Measurements from ENCODE around the gene C2orf76. TPM values are rescaled to one million over a fixed set of nuclear protein-coding genes. Genes with fewer than 3 reads are reported as not detected.

C2orf76 gene
- total and polyA plus RNA-seq, 2 experiments from 2014 or later = 5.8 to 21.6 TPM

DNA sequence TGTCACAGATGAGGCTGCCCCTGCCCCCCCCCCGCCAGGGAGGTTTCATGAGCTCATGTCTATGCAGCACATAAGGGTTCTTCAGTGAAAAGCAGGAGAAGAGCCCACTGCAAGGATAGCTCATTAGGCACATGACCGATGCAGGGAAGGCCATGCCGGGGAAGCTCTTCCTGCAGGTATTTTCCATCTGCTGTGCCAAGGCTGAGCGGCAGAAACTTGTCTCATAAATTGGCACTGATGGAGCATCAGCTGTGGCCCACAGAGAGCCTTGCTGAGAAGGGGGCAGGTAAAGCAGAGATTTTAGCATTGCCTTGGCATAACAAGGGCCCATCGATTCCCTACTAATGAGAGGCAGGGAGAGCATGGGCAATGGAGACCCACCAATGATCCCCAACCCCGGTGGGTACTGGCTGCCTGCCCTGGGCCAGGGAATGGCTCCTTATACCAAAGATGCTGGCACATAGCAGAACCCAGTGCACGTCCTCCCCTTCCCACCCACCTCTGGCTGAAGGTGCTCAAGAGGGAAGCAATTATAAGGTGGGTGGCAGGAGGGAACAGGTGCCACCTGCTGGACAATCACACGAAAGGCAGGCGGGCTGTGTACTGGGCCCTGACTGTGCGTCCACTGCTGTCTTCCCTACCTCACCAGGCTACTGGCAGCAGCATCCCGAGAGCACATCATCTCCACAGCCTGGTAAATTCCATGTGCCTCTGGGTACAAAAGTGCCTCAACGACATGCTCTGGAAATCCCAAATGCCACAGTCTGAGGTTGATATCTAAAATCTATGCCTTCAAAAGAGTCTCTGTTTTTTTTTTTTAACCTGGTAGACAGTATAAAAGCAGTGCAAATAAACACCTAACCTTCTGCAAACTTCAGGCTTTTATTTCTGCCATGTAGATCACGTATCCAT, 101.6 kb downstream of the C2orf76 start:
- H3K27me3 Mint-ChIP-seq (ENCODE audit: insufficient read depth, low read depth, poor library complexity) = peaks cover 3% of the 10 kb centered on the region
- H3K4me3 Mint-ChIP-seq = no peak overlapping the region
- no peak overlapping the region for H3K27ac ChIP-seq (ENCODE audit: low read depth)
- H2AFZ ChIP-seq = no peak overlapping the region
- peaks cover 15% of the 10 kb centered on the region for H3K36me3 Mint-ChIP-seq (ENCODE audit: low read depth)
- H3K9me3 Mint-ChIP-seq = no peaks in the 10 kb centered on the region
- H3K9me2 ChIP-seq (ENCODE audit: insufficient read depth) = no peaks in the 10 kb centered on the region
- no peak for TF ChIP-seq EZH2 (IDR thresholded peaks at IDR 0.05; ENCODE audit: low read depth, unreplicated experiment)
- TF ChIP-seq, protein P1, sequence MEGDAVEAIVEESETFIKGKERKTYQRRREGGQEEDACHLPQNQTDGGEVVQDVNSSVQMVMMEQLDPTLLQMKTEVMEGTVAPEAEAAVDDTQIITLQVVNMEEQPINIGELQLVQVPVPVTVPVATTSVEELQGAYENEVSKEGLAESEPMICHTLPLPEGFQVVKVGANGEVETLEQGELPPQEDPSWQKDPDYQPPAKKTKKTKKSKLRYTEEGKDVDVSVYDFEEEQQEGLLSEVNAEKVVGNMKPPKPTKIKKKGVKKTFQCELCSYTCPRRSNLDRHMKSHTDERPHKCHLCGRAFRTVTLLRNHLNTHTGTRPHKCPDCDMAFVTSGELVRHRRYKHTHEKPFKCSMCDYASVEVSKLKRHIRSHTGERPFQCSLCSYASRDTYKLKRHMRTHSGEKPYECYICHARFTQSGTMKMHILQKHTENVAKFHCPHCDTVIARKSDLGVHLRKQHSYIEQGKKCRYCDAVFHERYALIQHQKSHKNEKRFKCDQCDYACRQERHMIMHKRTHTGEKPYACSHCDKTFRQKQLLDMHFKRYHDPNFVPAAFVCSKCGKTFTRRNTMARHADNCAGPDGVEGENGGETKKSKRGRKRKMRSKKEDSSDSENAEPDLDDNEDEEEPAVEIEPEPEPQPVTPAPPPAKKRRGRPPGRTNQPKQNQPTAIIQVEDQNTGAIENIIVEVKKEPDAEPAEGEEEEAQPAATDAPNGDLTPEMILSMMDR (conservative IDR thresholded peaks at IDR 0.05; ENCODE audit: low read depth in 2 of 2) = peak; percentile 68 to 95
- peak; percentile 37; the same call in 1 of the 2 replicates for TF ChIP-seq POLR2AphosphoS5 (IDR thresholded peaks at IDR 0.05; ENCODE audit: low read depth)
- TF ChIP-seq JUNB (IDR thresholded peaks at IDR 0.05; ENCODE audit: unreplicated experiment) = no peak
- TF ChIP-seq ZNF114 (CRISPR knock-in tag; IDR thresholded peaks at IDR 0.05) = no peak
- TF ChIP-seq, protein P2, sequence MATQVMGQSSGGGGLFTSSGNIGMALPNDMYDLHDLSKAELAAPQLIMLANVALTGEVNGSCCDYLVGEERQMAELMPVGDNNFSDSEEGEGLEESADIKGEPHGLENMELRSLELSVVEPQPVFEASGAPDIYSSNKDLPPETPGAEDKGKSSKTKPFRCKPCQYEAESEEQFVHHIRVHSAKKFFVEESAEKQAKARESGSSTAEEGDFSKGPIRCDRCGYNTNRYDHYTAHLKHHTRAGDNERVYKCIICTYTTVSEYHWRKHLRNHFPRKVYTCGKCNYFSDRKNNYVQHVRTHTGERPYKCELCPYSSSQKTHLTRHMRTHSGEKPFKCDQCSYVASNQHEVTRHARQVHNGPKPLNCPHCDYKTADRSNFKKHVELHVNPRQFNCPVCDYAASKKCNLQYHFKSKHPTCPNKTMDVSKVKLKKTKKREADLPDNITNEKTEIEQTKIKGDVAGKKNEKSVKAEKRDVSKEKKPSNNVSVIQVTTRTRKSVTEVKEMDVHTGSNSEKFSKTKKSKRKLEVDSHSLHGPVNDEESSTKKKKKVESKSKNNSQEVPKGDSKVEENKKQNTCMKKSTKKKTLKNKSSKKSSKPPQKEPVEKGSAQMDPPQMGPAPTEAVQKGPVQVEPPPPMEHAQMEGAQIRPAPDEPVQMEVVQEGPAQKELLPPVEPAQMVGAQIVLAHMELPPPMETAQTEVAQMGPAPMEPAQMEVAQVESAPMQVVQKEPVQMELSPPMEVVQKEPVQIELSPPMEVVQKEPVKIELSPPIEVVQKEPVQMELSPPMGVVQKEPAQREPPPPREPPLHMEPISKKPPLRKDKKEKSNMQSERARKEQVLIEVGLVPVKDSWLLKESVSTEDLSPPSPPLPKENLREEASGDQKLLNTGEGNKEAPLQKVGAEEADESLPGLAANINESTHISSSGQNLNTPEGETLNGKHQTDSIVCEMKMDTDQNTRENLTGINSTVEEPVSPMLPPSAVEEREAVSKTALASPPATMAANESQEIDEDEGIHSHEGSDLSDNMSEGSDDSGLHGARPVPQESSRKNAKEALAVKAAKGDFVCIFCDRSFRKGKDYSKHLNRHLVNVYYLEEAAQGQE (IDR thresholded peaks at IDR 0.05; ENCODE audit: unreplicated experiment) = no peak
- TF ChIP-seq CREB1 (CRISPR knock-in tag; IDR thresholded peaks at IDR 0.05; ENCODE audit: low read depth) = no peak
- H3K4me3 ChIP-seq = no peak overlapping the region
- no peaks in the 10 kb centered on the region; the same call in 1 of the 2 replicates for H4K20me1 ChIP-seq (replicated peaks; ENCODE audit: insufficient read depth)
- peaks cover 22% of the 10 kb centered on the region for H3K4me1 Mint-ChIP-seq
- H3K79me2 ChIP-seq (replicated peaks; ENCODE audit: insufficient read depth) = no peaks in the 10 kb centered on the region
- no peaks in the 10 kb centered on the region for H3F3A ChIP-seq (replicated peaks; ENCODE audit: low read depth)
- H3K4me1 ChIP-seq (ENCODE audit: insufficient read depth) = no peaks in the 10 kb centered on the region
- no peak overlapping the region for H3K27ac Mint-ChIP-seq
- DNase-seq (ENCODE audit: low spot score) = peak; percentile 84
- peak; percentile 98 for ATAC-seq
- no peaks in the 10 kb centered on the region; the same call in 1 of the 2 replicates for H3K36me3 ChIP-seq (ENCODE audit: insufficient read depth)
- H3K27me3 ChIP-seq (ENCODE audit: insufficient read depth) = no peaks in the 10 kb centered on the region
- no peak overlapping the region for H3K4me2 ChIP-seq

DNA sequence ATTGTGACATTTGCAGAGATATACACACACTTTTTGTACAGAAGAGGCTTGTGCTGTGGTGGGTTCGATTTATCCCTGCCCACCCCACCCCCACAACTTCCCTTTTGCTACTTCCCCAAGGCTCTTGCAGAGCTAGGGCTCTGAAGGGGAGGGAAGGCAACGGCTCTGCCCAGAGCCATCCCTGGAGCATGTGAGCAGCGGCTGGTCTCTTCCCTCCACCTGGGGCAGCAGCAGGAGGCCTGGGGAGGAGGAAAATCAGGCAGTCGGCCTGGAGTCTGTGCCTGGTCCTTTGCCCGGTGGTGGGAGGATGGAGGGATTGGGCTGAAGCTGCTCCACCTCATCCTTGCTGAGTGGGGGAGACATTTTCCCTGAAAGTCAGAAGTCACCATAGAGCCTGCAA, 103.0 kb downstream of the C2orf76 start:
- H3K4me1 ChIP-seq (ENCODE audit: insufficient read depth) = peaks cover 10% of the 10 kb centered on the region
- H3K27ac Mint-ChIP-seq = no peak overlapping the region

More for the DNA sequence above, 103.0 kb downstream of the C2orf76 start:
- H3K27me3 ChIP-seq (ENCODE audit: insufficient read depth) = no peaks in the 10 kb centered on the region
- Mint-ChIP-seq H3K27me3 (ENCODE audit: insufficient read depth, low read depth, poor library complexity) (peaks cover 3% of the 10 kb centered on the region), H3K36me3 (ENCODE audit: low read depth) (peaks cover 15% of the 10 kb centered on the region), H3K4me3 (no peak overlapping the region), H3K9me3 (no peaks in the 10 kb centered on the region), H3K4me1 (peaks cover 32% of the 10 kb centered on the region)
- ATAC-seq (no peak), DNase-seq (ENCODE audit: low spot score) (no peak)
- no peaks in the 10 kb centered on the region for H3F3A ChIP-seq (replicated peaks; ENCODE audit: low read depth)
- no peak overlapping the region for H2AFZ ChIP-seq
- H3K4me2 ChIP-seq = no peak overlapping the region
- no peaks in the 10 kb centered on the region; the same call in 1 of the 2 replicates for H3K36me3 ChIP-seq (ENCODE audit: insufficient read depth)
- H3K27ac ChIP-seq (ENCODE audit: low read depth) = no peak overlapping the region
- H4K20me1 ChIP-seq (replicated peaks; ENCODE audit: insufficient read depth) = no peaks in the 10 kb centered on the region; the same call in 1 of the 2 replicates
- no peak overlapping the region for H3K4me3 ChIP-seq
- no peaks in the 10 kb centered on the region for H3K9me2 ChIP-seq (ENCODE audit: insufficient read depth)
- no peak for TF ChIP-seq EZH2phosphoT487 (IDR thresholded peaks at IDR 0.05; ENCODE audit: unreplicated experiment)
- no peak for TF ChIP-seq EZH2 (IDR thresholded peaks at IDR 0.05; ENCODE audit: low read depth, unreplicated experiment)
- H3K79me2 ChIP-seq (replicated peaks; ENCODE audit: insufficient read depth) = no peaks in the 10 kb centered on the region

Data from GM23338 (cell line).